GM10266 (cell line): ENCODE measurements around the gene MYRIP.

ENCODE experiments used
- DNase-seq: peaks from one replicate; pipeline ENCODE4 v3.0.0; 2012; ENCODE audit errors: extremely low spot score
- TF ChIP-seq, protein P1 (sequence below): IDR thresholded peaks from 2 replicates; pipeline ENCODE4 v1.5.1; 2012; ENCODE audit warnings: mild to moderate bottlenecking, low read depth; ENCODE audit not compliant: control insufficient read depth, insufficient read depth; ENCODE audit errors: missing control alignments

The MYRIP gene

GRCh38 chr3:40108643-40109042, 299.2 kb downstream of the MYRIP start:
- no peak for DNase-seq
- TF ChIP-seq, protein P1, sequence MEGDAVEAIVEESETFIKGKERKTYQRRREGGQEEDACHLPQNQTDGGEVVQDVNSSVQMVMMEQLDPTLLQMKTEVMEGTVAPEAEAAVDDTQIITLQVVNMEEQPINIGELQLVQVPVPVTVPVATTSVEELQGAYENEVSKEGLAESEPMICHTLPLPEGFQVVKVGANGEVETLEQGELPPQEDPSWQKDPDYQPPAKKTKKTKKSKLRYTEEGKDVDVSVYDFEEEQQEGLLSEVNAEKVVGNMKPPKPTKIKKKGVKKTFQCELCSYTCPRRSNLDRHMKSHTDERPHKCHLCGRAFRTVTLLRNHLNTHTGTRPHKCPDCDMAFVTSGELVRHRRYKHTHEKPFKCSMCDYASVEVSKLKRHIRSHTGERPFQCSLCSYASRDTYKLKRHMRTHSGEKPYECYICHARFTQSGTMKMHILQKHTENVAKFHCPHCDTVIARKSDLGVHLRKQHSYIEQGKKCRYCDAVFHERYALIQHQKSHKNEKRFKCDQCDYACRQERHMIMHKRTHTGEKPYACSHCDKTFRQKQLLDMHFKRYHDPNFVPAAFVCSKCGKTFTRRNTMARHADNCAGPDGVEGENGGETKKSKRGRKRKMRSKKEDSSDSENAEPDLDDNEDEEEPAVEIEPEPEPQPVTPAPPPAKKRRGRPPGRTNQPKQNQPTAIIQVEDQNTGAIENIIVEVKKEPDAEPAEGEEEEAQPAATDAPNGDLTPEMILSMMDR: no peak

DNA sequence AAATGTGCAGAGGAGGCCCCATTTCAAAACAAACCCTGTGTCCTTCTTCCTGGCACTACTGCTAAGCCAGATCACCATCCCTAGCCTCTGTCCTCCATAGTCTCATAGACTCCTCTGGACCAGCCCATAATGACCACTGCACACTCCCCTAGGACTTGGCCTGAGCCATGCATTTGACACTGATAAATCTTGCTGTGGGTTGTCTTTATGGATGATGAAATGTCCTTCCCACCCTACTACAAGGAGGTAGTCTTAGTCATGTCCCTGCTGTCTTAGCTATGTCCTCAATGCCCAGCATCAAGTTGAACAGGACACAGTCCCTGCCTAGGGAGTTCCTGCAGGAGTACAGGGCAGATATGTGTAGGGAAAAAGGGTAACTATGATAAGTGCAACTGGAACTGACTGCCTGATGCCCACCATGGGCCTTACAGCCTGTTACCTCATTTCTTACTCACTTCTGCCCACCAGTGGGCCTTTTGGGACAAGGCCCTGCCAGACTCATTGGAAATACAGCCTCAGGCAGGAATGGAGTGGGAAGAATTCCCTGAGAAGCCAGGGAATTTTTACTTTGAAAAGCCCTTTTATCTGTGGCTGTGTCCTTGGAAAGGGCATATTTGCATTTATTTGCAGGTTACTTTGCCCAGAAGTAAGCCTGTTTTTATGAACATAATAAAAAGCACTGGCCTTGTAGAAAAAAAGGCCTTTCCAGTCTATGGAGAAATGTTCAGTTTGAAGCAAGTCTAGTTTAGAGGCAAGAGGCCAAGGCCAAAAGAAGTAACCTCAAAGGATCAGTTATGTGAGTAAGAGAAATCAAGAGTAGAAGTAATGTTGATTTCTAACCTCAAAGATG, 300.5 kb downstream of the MYRIP start:
- TF ChIP-seq, protein P1: no peak
- DNase-seq: no peak

GRCh38 chr3:40116478-40117177, 307.2 kb downstream of the MYRIP start:
- TF ChIP-seq, protein P1: no peak
- DNase-seq: no peak

GRCh38 chr3:40118091-40118490, 308.7 kb downstream of the MYRIP start:
- TF ChIP-seq, protein P1: no peak
- DNase-seq: no peak

DNA sequence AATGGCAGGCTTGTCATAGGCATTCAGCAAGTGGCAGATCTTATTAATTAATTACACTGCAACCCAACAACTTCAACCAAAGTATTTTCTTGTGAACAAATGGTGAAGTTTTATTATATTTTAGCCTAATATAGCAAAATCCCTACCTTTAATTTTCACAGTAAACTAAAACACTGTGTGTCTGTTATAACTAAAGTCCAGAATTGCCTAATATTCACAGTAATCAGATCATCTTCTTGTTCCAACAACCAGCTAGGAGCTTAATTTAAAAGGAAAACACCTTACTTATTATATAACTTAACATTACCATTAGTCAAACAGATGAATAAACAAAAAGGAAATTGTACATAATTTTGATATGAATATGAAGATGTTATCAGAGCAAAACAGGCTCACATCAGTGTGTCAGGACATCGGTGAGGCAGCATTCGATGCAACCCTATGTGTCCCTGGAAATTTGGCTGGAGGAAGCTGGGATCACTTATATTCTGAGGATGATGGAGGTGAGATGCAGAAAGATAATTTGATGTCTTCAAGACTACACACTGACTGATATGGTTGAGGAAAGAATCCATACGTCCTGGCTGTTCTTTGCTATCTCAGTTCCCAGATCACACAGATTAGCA, 310.8 kb downstream of the MYRIP start:
- TF ChIP-seq, protein P1: no peak
- DNase-seq: no peak

GRCh38 chr3:40120806-40121205, 311.4 kb downstream of the MYRIP start:
- DNase-seq: no peak

More at GRCh38 chr3:40120806-40121205, 311.4 kb downstream of the MYRIP start:
- TF ChIP-seq, protein P1: no peak
